HepG2 (cell line): Measurements from ENCODE around the gene IQSEC1.

Source experiments
- ATF4 ChIP-seq, 2 experiments: fragments of 450-650 bp in 1 of 2; sonication (generic) in 1 of 2; formaldehyde crosslinking; IDR thresholded peaks; 2 replicates each; pipeline versions ENCODE4 v1.5.0 to v1.8.0; 2020 to 2022; ENCODE audit warnings: mild to moderate bottlenecking in 1 of 2, missing genetic modification reagents in 1 of 2
- CEBPG ChIP-seq: IDR thresholded peaks from 2 replicates; pipeline ENCODE4 v1.6.1; 2016
- CREM ChIP-seq, 2 experiments: sonication (generic) in 1 of 2; formaldehyde crosslinking in 1 of 2; IDR thresholded peaks; 2 replicates each; pipeline versions ENCODE4 v1.4.0 to v1.6.1; 2016 to 2020; ENCODE audit warnings: antibody characterized with exemption in 1 of 2, mild to moderate bottlenecking in 1 of 2, missing genetic modification reagents in 1 of 2
- E2F5 ChIP-seq: sonication (generic); formaldehyde crosslinking; conservative IDR thresholded peaks from 2 replicates; pipeline ENCODE4 v1.4.0; 2020; ENCODE audit warnings: missing genetic modification reagents
- KLF13 ChIP-seq: sonication (generic); formaldehyde crosslinking; IDR thresholded peaks from 2 replicates; pipeline ENCODE4 v1.4.0; 2020; ENCODE audit warnings: mild to moderate bottlenecking, missing genetic modification reagents
- NFIC ChIP-seq: IDR thresholded peaks from 2 replicates; pipeline ENCODE4 v1.6.1; 2012; ENCODE audit warnings: mild to moderate bottlenecking, low read length, inconsistent platforms
- NR2C2 ChIP-seq: sonication (generic); formaldehyde crosslinking; IDR thresholded peaks from 2 replicates; pipeline ENCODE4 v1.4.0; 2020; ENCODE audit warnings: missing genetic modification reagents, mild to moderate bottlenecking, moderate library complexity, borderline replicate concordance
- REST ChIP-seq, 2 experiments: IDR thresholded peaks; 2 replicates each; pipeline ENCODE4 v1.6.1; 2011 to 2012; ENCODE audit warnings: low read length in 2 of 2, borderline replicate concordance in 1 of 2, low read depth in 1 of 2, mild to moderate bottlenecking in 1 of 2, moderate library complexity in 1 of 2
- TCF7 ChIP-seq: sonication (generic); IDR thresholded peaks from 2 replicates; pipeline ENCODE4 v1.6.1; 2016; ENCODE audit warnings: antibody characterized with exemption, low read depth
- TMF1 ChIP-seq: sonication (generic); formaldehyde crosslinking; IDR thresholded peaks from 2 replicates; pipeline ENCODE4 v1.8.1; 2022; ENCODE audit warnings: low read depth, missing genetic modification reagents
- UBTF ChIP-seq: sonication (generic); formaldehyde crosslinking; IDR thresholded peaks from 2 replicates; pipeline ENCODE4 v1.4.0; 2020; ENCODE audit warnings: mild to moderate bottlenecking, missing genetic modification reagents
- ZFP36 ChIP-seq: fragments of 150-350 bp; IDR thresholded peaks from 2 replicates; pipeline ENCODE4 v1.6.1; 2018; ENCODE audit warnings: borderline replicate concordance, low read length, low read depth; ENCODE audit not compliant: partially characterized antibody
- ZNF354B ChIP-seq: sonication (generic); formaldehyde crosslinking; IDR thresholded peaks from 2 replicates; pipeline ENCODE4 v1.8.0; 2022; ENCODE audit warnings: mild to moderate bottlenecking, missing genetic modification reagents
- ZSCAN29 ChIP-seq: sonication (generic); formaldehyde crosslinking; conservative IDR thresholded peaks from 2 replicates; pipeline ENCODE4 v1.4.0; 2020; ENCODE audit warnings: mild to moderate bottlenecking, missing genetic modification reagents

GRCh38 chr3:12875857-12876836 lies 197.1 kb downstream of the IQSEC1 start:
- no peak for TF ChIP-seq TMF1
- no peak for TF ChIP-seq REST (IDR thresholded peaks at IDR 0.05; ENCODE audit: borderline replicate concordance in 1 of 2, low read depth in 1 of 2, low read length in 2 of 2)
- TF ChIP-seq E2F5 (CRISPR knock-in tag), result no peak
- TF ChIP-seq ZNF354B, result no peak
- no peak for TF ChIP-seq TCF7
- TF ChIP-seq CEBPG, result no peak
- TF ChIP-seq ZFP36, result no peak
- TF ChIP-seq NFIC, result no peak
- no peak for TF ChIP-seq CREM (IDR thresholded peaks at IDR 0.05)
- TF ChIP-seq CREM (CRISPR knock-in tag; IDR thresholded peaks at IDR 0.05), result no peak
- no peak for TF ChIP-seq KLF13 (CRISPR knock-in tag)
- TF ChIP-seq ATF4 (CRISPR knock-in tag; IDR thresholded peaks at IDR 0.05), result no peak
- TF ChIP-seq UBTF (CRISPR knock-in tag), result no peak
- TF ChIP-seq ZSCAN29 (CRISPR knock-in tag), result no peak
- no peak for TF ChIP-seq NR2C2
